SK-N-SH (cell line): ENCODE results near the gene INTS11.

Experiments used
- CHD2 ChIP-seq: fragments of 150-350 bp; IDR thresholded peaks from 2 replicates; pipeline ENCODE4 v1.6.1; 2018; ENCODE audit warnings: low read length; ENCODE audit not compliant: partially characterized antibody
- EP300 ChIP-seq, 2 experiments: IDR thresholded peaks; 2 replicates each; pipeline versions ENCODE4 v1.4.0 to v1.6.1; 2012; ENCODE audit warnings: borderline replicate concordance in 1 of 2, low read depth in 1 of 2, low read length in 1 of 2
- EZH2phosphoT487 ChIP-seq: fragments of 200-600 bp; sonication (generic); IDR thresholded peaks from 2 replicates; pipeline ENCODE4 v1.6.1; 2017; ENCODE audit warnings: low read depth, mixed run types, mild to moderate bottlenecking, antibody characterized with exemption, moderate library complexity, borderline replicate concordance
- MEF2A ChIP-seq: IDR thresholded peaks from 2 replicates; pipeline ENCODE4 v1.4.0; 2012; ENCODE audit warnings: low read depth, borderline replicate concordance
- POLR2AphosphoS5 ChIP-seq: IDR thresholded peaks from 2 replicates; pipeline ENCODE4 v1.6.1; 2012; ENCODE audit warnings: low read depth, low read length
- RAD21 ChIP-seq: IDR thresholded peaks from 2 replicates; pipeline ENCODE4 v1.6.1; 2012; ENCODE audit warnings: mild to moderate bottlenecking, low read length
- RCOR1 ChIP-seq: fragments of 150-350 bp; IDR thresholded peaks from 2 replicates; pipeline ENCODE4 v1.6.1; 2017; ENCODE audit warnings: antibody characterized with exemption, low read length
- REST ChIP-seq: IDR thresholded peaks from 2 replicates; pipeline ENCODE4 v1.6.1; 2012; ENCODE audit warnings: mild to moderate bottlenecking, low read depth, low read length, moderate library complexity
- RFX5 ChIP-seq: IDR thresholded peaks from 2 replicates; pipeline ENCODE4 v1.6.1; 2012; ENCODE audit warnings: mild to moderate bottlenecking, improper control_type of control experiment, low read length
- RXRA ChIP-seq: IDR thresholded peaks from 2 replicates; pipeline ENCODE4 v1.4.0; 2012; ENCODE audit warnings: low read depth, mild to moderate bottlenecking, borderline replicate concordance
- YY1 ChIP-seq: IDR thresholded peaks from 2 replicates; pipeline ENCODE4 v1.4.0; 2012; ENCODE audit warnings: low read depth, mild to moderate bottlenecking
- ZBTB33 ChIP-seq: IDR thresholded peaks from 2 replicates; pipeline ENCODE4 v1.4.0; 2012; ENCODE audit warnings: low read depth, borderline replicate concordance
- TF ChIP-seq, protein P1 (sequence below): fragments of 200-600 bp; sonication (generic); IDR thresholded peaks from 2 replicates; pipeline ENCODE4 v1.6.1; 2017; ENCODE audit warnings: antibody characterized with exemption, mild to moderate bottlenecking, moderate library complexity
- TF ChIP-seq, protein P2 (sequence below): IDR thresholded peaks from 2 replicates; pipeline ENCODE4 v1.4.0; 2012; ENCODE audit warnings: low read depth

GRCh38 chr1:1329304-1330210, 5.1 kb upstream of the INTS11 start:
- TF ChIP-seq, protein P1, sequence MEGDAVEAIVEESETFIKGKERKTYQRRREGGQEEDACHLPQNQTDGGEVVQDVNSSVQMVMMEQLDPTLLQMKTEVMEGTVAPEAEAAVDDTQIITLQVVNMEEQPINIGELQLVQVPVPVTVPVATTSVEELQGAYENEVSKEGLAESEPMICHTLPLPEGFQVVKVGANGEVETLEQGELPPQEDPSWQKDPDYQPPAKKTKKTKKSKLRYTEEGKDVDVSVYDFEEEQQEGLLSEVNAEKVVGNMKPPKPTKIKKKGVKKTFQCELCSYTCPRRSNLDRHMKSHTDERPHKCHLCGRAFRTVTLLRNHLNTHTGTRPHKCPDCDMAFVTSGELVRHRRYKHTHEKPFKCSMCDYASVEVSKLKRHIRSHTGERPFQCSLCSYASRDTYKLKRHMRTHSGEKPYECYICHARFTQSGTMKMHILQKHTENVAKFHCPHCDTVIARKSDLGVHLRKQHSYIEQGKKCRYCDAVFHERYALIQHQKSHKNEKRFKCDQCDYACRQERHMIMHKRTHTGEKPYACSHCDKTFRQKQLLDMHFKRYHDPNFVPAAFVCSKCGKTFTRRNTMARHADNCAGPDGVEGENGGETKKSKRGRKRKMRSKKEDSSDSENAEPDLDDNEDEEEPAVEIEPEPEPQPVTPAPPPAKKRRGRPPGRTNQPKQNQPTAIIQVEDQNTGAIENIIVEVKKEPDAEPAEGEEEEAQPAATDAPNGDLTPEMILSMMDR: no peak
- TF ChIP-seq YY1: no peak
- TF ChIP-seq EP300 (IDR thresholded peaks at IDR 0.05; ENCODE audit: borderline replicate concordance in 1 of 2, low read depth in 1 of 2, low read length in 1 of 2): no peak
- no peak for TF ChIP-seq CHD2
- TF ChIP-seq POLR2AphosphoS5: no peak
- no peak for TF ChIP-seq REST
- no peak for TF ChIP-seq RCOR1
- no peak for TF ChIP-seq RXRA
- no peak for TF ChIP-seq RFX5
- TF ChIP-seq RAD21: no peak
- TF ChIP-seq, protein P2, sequence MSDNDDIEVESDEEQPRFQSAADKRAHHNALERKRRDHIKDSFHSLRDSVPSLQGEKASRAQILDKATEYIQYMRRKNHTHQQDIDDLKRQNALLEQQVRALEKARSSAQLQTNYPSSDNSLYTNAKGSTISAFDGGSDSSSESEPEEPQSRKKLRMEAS: no peak
- TF ChIP-seq ZBTB33: no peak
- no peak for TF ChIP-seq EZH2phosphoT487
- no peak for TF ChIP-seq MEF2A
